ENCODE data around the gene MRPS27.

Gene MRPS27

DNA sequence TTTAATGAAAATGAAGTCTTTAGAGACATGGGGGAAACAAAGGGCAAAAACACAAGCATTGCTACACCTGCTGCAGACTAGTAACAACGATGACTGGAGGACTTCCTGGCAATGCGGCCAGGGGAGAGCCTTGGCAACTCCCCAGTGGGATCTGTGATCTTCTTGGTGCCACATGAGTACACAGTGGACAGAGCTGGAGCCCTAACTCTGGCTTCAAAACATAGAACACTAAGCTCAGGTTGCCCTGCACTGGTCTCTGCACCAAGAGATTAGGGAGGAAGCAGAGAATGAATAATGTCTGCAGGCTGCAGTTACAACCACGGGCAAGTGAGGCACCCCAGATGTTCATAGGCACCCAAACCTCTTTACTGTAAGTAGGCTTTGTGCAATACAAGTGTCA is 91.1 kb downstream of the MRPS27 start:
- DNase-seq: no peak

DNA sequence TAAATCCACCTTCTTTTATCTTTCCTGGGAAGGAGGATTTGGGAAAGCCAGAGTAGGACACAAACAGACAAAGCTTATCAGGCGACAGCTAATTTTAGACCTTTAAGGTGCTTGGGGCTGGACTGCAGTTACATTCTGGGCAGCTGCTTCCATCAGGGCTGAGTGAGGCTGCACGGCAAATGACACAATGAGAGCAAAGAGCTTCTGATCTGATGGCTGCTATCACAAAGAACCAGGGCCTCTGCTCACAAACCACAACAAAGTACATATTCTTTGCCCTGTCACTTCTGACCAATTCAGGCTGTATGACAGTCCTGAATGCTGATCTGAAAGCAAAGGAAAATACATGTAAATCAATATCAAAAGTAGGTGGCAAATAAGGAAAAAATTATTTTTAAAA is 93.1 kb downstream of the MRPS27 start:
- DNase-seq: no peak

DNA sequence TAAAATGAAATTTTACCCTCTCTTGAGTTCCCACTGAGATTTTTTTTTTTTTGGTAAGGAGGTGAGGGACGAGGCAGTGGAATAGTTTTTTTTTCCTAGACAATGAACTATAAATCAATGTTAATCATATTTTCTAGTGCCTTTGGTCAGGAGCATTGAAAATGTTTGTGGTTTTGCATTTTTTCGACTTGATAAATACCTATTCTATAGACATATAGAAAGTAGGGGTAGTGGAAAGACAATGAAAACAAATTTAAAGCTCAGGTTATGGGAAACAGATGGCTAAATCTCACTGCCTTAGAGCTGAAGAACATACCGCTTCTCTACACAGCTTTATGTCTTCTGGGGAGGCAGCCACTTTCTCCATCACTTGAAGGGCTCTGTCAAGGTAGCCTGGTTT is 94.3 kb downstream of the MRPS27 start:
- DNase-seq: no peak

DNA sequence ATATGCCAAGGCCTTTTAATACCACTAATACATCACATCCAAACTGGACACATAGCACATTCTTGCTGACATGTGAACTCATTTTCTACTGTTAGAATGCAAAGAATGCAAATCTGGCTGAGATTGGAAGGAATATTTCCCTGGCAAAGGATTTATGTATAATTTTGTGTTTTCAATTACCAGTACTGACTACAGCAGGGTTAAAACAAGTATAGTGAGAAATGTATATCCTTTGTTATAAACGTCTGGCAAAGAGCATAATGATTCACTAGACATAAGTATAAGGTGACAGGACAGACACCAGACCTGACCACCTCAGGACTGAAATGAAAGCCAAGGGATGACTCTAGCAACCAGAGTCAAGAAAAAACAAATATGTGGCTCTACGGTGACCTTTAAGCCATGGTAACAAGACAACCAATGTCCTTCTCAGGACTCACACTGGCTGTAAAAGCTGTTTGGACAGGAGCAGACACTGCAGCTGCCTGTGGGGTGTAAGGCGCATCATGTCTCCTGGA is 95.0 kb downstream of the MRPS27 start:
- no peak for DNase-seq

DNA sequence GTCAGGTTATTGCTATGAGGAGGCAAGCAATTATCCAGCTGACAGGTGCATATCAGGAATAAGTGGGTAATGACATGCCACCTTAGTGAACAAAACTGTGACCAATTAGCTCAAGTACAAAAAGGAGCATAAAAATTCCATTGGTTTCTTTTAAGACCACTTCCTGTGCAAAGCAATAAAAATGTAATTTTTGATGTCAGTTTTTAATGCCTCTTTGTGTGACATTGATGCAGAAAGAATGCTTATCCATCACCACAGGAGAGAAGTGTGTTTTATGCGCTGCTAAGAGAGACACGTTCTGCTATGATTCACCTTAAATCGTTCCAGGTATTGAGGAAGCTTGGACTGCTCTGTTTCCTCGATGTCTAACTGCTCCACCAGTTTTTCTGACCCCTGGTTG is 96.7 kb downstream of the MRPS27 start:
- no peak for DNase-seq

DNA sequence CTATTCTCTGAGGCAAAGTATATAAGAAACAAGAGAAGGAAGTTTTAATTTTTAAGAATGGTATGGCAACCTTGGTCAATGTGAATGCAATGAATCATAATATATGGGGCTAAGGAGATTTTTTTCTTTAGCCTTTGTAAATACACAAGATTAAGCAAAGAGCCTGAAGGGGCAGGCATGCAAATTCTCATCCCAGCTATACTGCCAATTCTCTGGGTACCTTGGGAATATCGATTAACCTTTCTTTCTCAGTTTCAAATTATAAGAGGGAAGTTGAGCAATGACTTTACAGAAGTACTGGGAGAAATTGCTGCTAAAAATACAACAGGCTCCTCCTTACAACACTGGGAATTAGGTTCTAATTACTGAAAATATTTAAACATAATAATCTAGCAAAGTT is 97.5 kb downstream of the MRPS27 start:
- no peak for DNase-seq

DNA sequence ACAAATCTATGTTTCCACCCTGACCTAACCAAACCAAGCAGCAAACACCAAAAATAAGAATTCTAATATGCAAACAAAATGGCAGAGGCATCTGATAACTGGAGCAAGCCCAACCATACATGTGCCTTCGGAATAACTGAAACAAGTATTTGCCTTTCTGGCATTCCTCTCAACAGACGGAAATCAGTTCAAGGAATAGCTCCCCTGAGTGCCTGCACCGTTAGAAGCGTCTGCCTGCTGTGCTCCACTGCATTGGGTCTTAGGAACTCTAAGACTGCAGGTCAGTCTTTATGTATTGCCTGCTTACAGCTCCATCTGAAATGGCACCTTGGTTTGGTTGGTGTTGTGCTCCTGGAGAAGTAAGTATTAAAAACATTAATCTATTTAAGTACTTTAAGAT is 98.5 kb downstream of the MRPS27 start:
- DNase-seq: no peak

DNA sequence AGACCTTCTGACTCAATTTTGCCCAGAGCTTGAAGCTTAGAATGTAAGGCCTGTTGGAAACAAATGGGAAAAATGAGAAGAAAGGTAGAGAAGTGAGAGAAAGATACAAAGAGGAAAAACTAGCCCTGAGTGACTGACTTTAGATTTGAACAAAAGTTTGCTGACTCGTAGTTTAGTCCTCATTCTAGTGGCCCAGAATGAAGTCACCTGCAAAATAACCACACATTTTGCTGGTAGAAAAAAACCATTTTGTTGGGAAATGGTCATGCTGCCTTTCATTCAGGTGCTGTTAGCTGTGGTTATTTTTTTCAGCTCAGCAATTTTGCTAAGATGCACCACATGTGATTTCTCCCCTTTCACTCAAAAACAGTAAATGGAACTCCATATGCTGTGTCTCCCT is 98.9 kb downstream of the MRPS27 start:
- no peak for DNase-seq

DNA sequence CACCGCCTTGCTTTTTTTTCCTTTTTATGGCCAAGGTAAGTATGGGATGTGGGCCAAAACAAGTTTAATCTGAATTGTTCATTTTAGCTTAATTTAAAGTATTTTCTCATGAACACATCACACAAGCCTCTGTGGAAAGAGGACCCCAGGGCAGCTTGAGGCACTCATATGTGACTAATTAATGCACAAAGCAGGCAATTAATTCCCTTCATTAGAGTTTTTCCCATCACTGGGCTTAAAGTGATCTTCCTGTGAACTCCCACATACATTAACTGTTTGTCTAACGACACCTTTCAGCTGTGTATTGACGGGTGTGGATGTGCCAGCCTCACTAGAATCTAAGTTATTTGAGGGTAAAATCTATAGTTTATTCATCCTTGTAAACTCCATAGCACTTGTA is 103.3 kb downstream of the MRPS27 start:
- no peak for DNase-seq

DNA sequence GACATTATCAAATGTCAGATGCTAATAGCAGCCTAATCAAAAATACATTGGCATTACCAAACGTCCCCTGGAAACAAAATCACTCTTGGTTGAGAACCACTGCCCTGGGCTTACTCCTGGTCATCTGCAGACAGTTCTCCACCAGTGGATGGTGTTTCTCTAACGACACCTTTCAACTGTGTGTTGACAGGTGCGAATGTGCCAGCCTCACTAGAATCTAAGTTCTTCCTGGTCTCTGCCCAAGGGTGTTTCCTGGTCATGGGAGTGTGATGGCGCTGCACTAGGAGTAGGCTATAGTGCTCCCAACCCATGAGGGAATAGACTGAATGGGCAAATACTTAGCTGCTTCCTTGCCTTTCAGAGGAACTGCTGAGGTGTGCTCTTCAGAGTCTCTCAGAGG is 105.9 kb downstream of the MRPS27 start:
- DNase-seq: no peak

DNA sequence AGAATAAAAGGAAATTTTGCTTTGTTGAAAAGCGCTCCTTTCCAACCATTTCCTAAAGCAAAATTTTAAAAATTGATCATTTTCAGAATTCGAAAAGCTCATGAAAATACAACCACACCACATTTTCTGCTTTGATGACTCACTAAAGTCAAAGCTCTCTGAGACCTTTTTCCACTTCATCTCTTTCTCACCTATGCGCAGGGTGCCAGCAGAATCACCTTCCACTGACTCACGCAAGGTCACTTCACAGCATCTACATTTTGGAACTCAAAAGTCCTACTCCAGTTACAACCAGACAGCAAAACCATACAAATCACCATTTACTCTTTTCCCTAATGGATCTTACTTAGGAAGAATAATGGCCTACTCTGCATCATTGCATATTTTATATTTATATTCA is 106.6 kb downstream of the MRPS27 start:
- DNase-seq: no peak

DNA sequence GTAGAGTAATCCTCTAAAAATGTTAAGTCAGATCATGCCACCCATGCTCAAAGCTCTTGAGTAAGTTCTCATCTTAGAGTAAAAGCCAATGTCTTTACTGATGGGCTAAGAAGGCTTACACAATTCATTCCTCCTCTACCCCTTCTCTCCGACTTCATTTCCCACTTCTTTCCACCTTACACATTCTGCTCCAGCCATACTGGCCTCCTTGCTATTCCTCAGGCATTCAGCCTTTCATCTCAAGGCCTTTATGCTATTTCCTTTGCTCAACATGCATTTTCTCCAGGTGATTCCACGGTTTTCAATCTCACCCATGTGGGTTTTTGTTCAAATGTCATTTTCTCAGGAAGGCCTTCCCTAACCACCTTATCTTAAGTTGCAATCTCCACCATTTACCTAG is 107.9 kb downstream of the MRPS27 start:
- no peak for DNase-seq

DNA sequence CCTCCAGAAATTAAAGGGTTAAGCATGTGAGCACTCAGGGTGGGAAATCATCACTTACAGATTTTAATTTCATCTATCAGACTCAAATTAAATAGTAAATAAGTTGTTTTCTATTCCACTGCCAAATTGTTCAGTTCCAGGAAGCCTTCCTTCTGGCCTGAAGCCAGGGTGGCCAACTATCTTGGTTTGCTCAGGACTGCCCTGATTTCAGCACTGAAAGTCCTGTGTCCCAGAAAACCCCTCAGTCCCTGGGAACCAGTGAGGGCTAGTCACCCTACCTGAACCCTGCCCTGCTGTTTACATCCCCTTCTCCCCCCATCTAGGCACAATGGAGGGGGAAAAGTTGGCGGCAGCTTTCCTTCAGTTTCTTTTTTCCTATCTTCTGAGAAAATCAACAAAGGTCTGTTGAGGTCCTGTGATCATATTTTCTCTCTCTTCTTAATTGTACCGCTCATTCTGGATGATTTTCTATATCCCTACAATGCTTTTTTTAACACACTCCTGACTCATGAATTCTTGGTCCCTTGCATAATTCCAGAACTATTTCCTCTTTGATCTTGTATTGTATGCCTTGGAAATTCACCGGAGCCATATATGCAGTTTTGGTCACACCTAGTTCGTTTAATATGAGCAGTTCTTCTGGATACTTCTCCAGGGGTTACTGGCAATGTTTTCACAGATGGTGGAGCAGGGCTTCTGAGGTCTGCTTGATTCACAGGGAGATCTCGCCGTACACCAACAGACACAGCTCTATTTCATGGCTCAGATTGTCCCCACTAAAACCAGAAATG is 109.0 kb downstream of the MRPS27 start:
- DNase-seq: no peak

DNA sequence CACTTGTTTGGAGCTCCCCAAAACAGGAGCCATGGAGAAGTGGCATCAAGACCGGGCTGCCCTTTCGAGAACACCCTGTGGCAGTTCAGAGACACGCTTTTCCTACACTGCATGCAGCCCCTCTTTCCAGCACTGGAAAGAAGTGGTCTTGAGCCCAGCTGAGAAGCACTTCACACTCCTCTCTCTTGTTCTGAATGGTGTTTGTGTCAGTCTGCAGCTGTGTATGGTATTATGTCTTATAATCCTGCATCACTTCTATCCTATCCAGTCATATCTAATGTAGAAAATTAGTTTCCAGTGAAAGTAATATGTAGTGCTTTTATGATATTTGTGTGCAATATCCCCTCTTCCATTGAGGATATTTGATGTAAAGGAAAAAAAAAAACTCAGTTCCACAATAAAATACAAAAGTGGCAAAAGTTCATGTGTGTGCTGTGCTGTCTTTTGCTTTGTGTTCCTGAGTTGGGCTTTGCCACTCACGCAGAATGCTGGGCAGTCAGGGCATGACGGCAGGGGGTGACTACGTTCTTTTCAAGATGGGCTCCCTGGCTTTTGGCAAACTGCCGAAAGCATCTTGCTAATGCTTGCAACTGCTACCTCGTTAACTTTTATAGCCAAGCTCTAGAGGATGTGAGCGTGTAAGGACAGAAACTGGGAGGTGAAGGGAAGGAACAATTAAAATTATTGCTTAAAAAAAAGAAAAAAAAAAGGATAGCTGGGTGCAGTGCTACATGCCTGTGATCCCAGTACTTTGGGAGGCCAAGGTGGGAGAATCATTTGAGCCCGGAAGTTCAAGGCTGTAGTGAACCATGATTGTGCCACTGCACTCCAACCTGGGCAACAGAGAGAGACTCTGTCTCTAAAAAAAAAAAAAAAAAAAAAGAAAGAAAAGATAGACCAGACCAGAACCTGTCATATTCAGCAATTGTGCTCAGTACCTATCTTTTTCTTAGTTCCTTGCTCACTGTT is 110.6 kb downstream of the MRPS27 start:
- DNase-seq: no peak

DNA sequence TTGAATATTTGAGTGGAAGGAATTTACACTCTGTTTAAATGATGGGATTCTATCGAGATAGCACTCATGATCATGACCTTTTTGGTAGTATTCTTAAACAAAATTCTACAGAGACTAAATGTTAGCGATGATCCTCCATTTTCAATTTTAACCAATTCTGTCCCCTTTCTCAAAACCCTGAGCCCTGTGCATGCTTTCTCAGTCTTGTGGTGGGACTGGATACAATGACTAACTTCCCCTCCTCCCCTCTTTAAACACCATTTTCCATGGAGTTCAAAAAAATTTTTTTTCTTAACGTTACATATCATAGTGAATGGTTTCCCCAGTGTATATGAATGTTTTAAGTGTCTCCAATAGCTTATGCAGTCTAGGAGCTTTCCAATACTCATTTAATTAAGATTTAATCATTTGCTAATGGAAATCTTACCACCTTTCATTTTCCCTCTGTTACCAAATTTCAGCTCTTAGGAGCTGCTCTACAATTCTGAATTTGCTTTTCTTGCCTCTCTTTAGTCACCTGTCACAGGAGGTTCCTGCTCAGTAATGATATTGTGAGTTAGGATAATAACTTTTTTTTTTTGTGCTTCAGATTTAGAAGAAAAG is 111.6 kb downstream of the MRPS27 start:
- no peak for DNase-seq

DNA sequence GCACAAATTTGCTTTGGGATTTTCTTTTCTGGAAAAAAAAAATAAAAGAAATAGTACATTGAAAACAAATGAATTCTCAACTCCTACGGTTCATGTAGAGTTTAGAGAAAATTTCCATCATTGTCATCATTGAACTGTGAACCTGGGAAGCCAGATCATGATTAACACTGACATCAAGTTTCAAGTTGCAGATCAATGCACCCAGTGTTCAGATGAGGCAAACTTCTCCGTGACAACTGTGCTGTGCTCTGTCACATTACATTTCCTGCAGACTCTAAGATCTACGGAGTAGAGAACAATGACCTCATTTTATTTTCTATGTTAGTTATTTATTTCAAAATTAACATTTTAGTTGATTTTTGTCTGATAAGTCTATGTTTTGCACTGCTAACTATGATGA is 113.0 kb downstream of the MRPS27 start:
- no peak for DNase-seq

DNA sequence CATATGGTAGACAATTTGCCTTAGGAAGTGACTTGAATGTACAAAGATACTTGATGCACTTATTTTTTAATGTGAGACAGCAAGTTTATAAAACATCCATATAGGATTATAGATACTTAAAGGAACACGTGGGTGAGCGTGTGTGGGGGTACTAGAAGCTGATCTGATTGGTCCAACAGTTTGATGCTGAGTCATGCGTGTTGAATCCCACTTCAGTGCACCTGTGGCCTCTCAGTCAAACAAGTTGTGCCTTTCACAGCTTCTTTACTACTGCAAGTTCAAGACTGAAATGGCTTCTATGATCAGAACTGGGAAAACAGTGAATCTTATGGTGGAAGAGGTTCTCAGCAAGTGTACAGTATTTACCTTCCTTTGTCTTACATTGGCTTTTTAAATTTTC is 113.9 kb downstream of the MRPS27 start:
- DNase-seq: no peak

DNA sequence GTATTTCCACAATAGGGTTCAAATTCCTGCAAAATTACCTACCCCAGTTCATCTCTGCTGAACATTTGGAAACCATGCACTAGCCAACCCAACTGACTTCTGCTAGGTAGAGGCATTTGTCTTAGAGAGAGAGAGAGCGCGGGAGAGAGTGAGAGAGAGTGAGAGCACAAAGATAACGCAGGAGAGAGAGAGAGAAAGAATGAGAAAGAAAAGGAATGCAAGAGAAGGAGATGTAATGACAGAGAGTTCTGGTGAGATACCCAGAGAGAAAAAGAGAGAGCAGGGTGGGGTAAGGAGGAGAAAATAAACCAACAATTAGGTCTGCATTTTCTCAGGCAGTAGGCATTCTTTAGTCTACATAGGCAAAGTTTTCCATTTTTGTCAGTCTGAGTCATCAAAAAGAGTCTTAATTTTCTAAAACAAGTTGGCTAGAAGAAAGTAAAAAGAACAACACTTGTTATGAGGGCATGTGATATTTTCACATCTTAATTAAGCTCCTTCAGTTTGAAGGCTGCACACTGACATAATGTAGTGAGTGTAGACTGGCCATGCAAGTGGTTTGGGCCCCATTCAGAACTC is 114.5 kb downstream of the MRPS27 start:
- no peak for DNase-seq

DNA sequence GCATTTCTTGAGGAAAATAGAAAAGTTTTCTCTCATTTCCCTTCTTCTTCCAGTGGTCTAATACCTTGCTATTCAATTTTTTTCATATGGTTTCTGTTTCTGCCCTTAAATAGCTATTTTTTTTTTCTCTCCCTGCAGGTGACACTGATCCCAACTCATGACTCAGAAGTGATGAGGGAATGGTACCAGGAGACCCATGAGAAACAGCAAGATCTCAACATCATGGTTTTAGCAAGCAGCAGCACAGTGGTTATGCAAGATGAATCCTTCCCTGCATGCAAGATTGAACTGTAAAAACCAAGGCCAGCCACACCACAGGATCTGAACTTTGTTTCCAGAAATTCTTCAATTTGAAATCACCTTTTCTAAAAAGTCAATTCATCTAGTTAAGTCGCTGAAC is 115.1 kb downstream of the MRPS27 start:
- DNase-seq: no peak

DNA sequence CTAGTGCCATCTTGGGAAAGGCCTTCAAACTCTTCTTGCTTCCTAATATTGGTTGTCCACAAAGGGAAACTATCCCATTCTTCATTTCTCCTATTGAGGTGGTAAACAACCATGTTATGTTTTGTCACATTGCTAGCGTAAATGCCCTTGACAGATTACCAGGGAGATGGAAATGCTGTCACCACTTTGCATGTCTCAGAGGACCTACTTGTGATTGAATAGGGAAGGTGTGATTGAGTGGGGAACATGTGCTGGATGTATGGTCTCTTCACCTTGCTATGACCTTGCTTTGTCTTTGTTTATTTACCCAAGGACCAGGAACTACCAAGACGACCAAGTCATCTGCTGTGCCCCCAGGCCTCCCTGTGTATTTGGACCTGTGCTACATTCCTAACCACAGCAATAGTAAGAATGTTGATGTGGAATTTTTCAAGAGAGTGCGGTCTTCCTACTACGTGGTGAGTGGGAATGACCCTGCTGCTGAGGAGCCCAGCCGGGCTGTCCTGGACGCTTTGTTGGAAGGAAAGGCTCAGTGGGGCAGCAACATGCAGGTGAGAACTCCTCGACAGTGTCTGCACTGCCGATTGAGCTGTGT is 116.7 kb downstream of the MRPS27 start:
- DNase-seq: no peak

DNA sequence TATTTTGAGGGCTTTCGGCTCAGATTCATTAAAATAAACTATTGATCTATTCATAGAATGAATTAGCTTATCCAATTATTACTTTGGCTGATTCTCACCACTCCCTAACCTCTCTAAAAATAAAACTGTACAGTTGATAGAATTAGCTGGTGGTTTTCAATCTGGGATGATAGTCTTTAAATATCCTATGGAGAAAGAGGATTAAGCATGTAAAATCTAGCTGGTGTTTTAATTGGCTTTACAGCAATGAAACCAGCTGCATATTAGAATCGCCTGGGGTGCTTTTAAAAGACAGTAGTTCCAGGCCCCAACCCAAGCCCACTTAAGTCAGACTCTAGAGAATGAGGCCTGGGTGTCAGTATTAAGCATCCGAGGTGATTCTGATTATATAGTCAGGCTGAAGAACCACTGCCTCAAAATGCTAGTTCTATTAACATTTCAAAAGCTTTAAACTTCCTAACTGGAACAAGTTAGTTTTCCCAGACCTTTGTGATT is 117.7 kb downstream of the MRPS27 start:
- DNase-seq: no peak

DNA sequence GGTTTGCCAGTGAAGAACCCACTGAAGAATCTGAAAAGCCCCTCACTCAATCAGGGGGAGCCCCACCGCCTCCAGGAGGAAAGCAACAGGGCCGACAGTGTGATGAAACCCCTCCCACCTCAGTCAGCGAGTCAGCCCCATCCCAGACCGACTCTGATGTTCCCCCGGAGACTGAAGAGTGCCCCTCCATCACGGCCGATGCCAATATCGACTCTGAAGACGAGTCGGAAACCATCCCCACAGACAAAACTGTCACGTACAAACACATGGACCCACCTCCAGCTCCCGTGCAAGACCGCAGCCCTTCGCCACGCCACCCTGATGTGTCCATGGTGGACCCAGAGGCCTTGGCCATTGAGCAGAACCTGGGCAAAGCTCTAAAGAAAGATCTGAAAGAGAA is 120.4 kb downstream of the MRPS27 start:
- no peak for DNase-seq

DNA sequence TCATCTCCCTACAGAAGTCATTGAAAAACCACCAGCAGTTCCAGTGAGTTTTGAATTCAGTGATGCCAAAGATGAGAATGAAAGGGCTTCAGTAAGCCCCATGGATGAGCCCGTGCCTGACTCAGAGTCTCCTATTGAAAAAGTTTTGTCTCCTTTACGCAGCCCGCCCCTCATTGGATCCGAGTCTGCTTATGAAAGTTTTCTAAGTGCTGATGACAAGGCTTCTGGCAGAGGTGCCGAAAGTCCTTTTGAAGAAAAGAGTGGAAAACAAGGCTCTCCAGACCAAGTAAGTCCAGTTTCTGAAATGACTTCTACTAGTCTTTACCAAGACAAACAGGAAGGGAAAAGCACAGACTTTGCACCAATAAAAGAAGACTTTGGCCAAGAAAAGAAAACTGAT is 122.6 kb downstream of the MRPS27 start:
- no peak for DNase-seq

Data from activated CD4-positive, CD25-positive, alpha-beta regulatory T cell treated with anti-CD3 and anti-CD28 coated beads, Interleukin-2, amount 50 U/mL, for 72 hours (primary cell).